LNCaP clone FGC (cell line): Measurements from ENCODE around the gene TXLNB.
A peak's percentile ranks its signal among the peaks of the same experiment; 100 is the strongest.
"Not testable (repeated sequence)": the region's sequence is repeated elsewhere in the genome, so short reads cannot be mapped to it uniquely, and the experiment has no call there.

ENCODE experiments used
- DNase-seq: peaks from one replicate; pipeline ENCODE4 v3.0.0-alpha.2; 2011; ENCODE audit warnings: low read depth
- H3K4me3 ChIP-seq: 2 replicates; pipeline ENCODE4 v1.5.1; 2011; ENCODE audit warnings: mild to moderate bottlenecking, low read depth, low read length, control low read depth
- CTCF ChIP-seq: IDR thresholded peaks from 2 replicates; pipeline ENCODE4 v1.5.1; 2012; ENCODE audit warnings: mild to moderate bottlenecking; ENCODE audit not compliant: control insufficient read depth, insufficient read depth; ENCODE audit errors: extremely low read depth

The TXLNB gene

GRCh38 chr6:139240161-139241010 lies 51.4 kb downstream of the TXLNB start:
- no peak overlapping the region for H3K4me3 ChIP-seq
- DNase-seq = peak; percentile 84
- no peak for TF ChIP-seq CTCF

DNA sequence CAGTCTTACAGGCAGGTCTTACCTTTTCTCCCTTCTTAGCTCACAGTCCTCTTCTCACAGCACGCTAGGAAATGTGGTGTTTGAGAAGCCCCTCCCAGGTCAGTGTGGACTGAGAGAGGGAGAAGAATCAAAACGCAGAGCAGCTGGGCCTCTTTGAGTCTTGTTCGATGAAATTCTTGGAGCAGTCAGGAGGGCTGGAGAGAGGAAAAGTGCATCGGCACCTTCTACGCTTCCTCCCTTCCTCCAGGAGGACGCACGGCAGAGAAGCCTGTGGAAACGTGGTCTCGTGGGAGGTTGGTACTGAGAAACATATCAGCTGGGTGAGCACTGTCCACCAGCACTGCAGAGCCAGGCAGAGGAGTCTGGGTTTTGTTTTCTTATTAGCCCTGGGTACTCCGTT lies 52.7 kb downstream of the TXLNB start:
- TF ChIP-seq CTCF = no peak
- no peak for DNase-seq
- H3K4me3 ChIP-seq = no peak overlapping the region

DNA sequence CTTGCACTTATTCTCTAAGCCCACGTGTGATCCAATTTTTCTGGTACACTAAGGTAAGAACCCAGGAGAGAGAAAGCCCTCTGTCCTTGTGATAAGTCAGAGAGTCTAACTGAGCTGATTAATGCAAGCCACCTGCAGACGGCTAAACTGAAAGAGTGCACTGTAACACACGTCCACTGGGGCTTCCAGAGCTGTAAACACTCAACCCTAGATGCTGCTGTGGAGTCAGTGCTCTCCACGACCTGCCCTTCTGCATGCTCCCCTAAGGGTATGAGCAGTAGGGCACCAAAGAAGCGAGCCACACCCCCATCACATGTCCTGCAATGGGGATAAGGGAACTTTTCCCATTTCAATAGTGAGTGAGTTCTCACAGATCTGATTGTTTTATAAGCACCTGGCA lies 55.7 kb downstream of the TXLNB start:
- no peak for DNase-seq
- TF ChIP-seq CTCF = no peak
- H3K4me3 ChIP-seq = no peak overlapping the region

DNA sequence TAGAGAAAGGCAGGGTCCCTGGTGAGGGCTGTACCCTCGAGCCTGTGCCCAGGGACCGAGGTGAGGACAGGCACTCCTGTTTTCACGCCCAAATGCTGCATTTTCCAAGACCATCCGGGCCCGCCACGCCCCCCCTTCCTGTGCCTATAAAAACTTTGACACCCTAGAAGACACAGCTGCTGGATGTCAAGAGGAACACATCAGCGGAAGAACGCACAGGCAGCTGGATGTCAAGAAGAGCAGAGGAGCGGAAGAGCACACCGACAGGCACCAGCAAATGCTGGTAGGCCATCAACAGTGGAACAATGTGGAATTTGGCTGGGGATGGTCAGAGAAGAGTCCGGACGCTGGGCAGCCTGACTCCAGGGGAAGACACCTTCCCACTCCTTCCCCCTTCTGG lies 56.1 kb downstream of the TXLNB start:
- TF ChIP-seq CTCF = no peak
- no peak overlapping the region for H3K4me3 ChIP-seq
- no peak for DNase-seq

DNA sequence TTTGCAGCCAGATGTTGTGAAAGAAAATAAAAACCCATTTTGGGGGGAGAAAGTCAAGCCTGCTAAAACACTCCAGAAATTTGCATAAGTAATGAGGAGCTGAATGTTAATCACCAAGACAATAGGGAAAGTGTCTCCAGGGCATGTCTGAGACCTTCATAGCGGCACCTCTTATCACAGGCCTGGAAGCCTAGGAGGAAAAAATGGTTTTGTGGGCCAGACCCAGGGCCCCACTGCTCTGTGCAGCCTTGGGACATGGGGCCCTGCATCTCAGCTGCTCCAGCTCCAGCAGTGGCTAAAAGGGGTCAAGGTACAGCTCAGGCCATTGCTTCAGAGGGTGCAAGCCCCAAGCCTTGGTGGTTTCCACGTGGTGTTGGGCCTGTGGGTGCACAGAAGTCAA lies 57.6 kb downstream of the TXLNB start:
- not testable (repeated sequence) for H3K4me3 ChIP-seq, DNase-seq

DNA sequence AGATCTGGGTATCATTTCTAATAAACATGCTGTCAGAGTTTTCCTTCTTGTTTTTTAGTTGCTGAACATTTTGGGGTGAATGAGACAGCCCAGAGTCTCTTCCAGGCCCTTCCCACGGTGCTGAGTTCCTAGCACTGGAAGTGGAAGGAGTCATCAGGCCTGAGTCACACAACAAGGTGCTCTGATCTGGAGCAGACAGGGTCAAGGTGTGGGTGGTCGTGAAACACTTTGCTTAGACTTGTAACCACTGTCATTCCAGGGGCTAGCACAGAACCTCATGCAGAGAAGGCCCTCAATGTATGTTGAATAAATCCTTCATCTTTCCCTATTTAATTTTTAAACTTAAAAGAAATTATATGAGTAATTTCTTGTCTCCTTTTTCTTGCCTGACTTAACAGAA lies 60.6 kb downstream of the TXLNB start:
- H3K4me3 ChIP-seq = no peak overlapping the region
- DNase-seq = no peak
- TF ChIP-seq CTCF = no peak

DNA sequence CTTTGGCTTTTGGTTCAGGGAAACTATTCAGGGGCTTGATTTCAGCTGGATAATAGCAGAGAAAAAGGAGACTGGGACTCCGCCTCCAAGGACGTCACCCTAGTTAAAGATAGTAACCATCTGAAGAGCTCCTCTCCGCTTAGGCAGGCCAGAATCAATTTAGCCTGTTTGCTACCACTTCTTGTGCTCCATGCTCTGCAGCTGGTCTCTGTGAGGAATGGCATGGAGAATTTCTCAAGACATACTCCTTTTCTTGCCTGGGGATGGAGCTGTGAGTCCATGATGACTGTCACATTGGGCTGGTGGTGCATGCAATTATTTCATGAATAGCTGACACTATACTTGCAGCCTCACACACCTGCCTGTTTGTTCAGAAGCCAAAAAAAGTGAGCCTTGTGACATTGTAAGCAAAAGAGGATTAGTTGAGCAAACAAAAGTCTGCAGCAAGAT lies 61.4 kb downstream of the TXLNB start:
- peak; percentile 81 for DNase-seq
- peak; percentile 69 for TF ChIP-seq CTCF

DNA sequence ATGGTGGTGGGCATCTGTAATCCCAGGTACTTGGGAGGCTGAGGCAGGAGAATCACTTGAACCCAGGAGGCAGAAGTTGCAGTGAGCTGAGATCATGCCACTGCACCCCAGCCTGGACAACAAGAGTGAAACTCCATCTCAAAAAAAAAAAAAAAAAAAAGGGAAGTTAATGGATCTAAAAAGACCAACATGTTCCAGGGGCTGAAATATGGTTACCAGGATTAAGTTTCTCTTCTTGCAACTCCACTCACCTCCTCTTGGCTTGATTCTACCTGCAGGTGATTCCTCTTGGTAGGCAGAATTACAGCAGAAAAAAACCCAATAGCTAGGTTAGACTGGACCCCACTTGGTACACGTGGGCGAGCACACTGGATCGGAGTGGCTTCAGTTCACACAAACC lies 63.4 kb downstream of the TXLNB start:
- DNase-seq = not testable (repeated sequence)

More for the DNA sequence above, 61.4 kb downstream of the TXLNB start:
- H3K4me3 ChIP-seq = no peak overlapping the region

More for the DNA sequence above, 63.4 kb downstream of the TXLNB start:
- not testable (repeated sequence) for H3K4me3 ChIP-seq
